Measurements from ENCODE around the gene EPS8L3. TPM values are rescaled to one million over a fixed set of nuclear protein-coding genes. Genes with fewer than 3 reads are reported as not detected.
A peak's percentile ranks its signal among the peaks of the same experiment; 100 is the strongest.

The EPS8L3 gene
- total RNA-seq, 6 donors from 2014 or later: 0.20 TPM; not detected in 5

GRCh38 chr1:109787845-109788601 lies 24.3 kb upstream of the EPS8L3 start:
- ATAC-seq (ENCODE audit: low FRiP score in 2 of 2): no peak
- DNase-seq: peak in 1 of 2 donors; percentile 20
- Histone ChIP-seq H3K9me3 (no peaks in the 10 kb centered on the region), H3K4me1 (peaks cover 41 to 57% (median 55%) of the 10 kb centered on the region in 4 donors), H3K4me3 (no peak overlapping the region), H3K27me3 (no peaks in the 10 kb centered on the region), H3K27ac (no peak overlapping the region), H3K36me3 (no peaks in the 10 kb centered on the region)
- TF ChIP-seq EP300 (IDR thresholded peaks at IDR 0.05) (no peak), POLR2A (IDR thresholded peaks at IDR 0.05) (no peak), CTCF (IDR thresholded peaks at IDR 0.05) (no peak), POLR2AphosphoS5 (IDR thresholded peaks at IDR 0.05) (no peak)
- WGBS, 2 donors: 92 to 93% methylated on average over 17 to 19 of the region's 19 CpGs

GRCh38 chr1:109787211-109787844 lies 23.6 kb upstream of the EPS8L3 start:
- H3K4me1 ChIP-seq: peaks cover 41 to 52% (median 50%) of the 10 kb centered on the region in 4 donors

GRCh38 chr1:109786531-109787021 lies 22.9 kb upstream of the EPS8L3 start:
- DNase-seq (peak in 1 of 2 donors; percentile 59), ATAC-seq (ENCODE audit: low FRiP score in 2 of 2) (peak in 1 of 2 donors; percentile 20)
- peak overlapping the region in 1 of 4 donors; percentile 42 for H3K27ac ChIP-seq
- H3K27me3 ChIP-seq: no peaks in the 10 kb centered on the region
- peaks cover 33 to 45% (median 43%) of the 10 kb centered on the region in 4 donors for H3K4me1 ChIP-seq
- 45 to 62% methylated on average over 6 of the region's 6 CpGs for WGBS, 2 donors
- no peak for TF ChIP-seq EP300 (IDR thresholded peaks at IDR 0.05)
- TF ChIP-seq POLR2A (IDR thresholded peaks at IDR 0.05): no peak
- no peak for TF ChIP-seq POLR2AphosphoS5 (IDR thresholded peaks at IDR 0.05)
- no peak for TF ChIP-seq CTCF (IDR thresholded peaks at IDR 0.05)
- no peak overlapping the region for H3K4me3 ChIP-seq
- H3K9me3 ChIP-seq: no peaks in the 10 kb centered on the region
- no peaks in the 10 kb centered on the region for H3K36me3 ChIP-seq

More at GRCh38 chr1:109787211-109787844, 23.6 kb upstream of the EPS8L3 start:
- Histone ChIP-seq H3K27ac (no peak overlapping the region), H3K27me3 (no peaks in the 10 kb centered on the region), H3K9me3 (no peaks in the 10 kb centered on the region), H3K4me3 (no peak overlapping the region), H3K36me3 (no peaks in the 10 kb centered on the region)
- ATAC-seq (ENCODE audit: low FRiP score in 2 of 2): no peak
- 91 to 97% methylated on average over 9 of the region's 9 CpGs for WGBS, 2 donors
- TF ChIP-seq CTCF (IDR thresholded peaks at IDR 0.05) (no peak), POLR2A (IDR thresholded peaks at IDR 0.05) (no peak), EP300 (IDR thresholded peaks at IDR 0.05) (no peak), POLR2AphosphoS5 (IDR thresholded peaks at IDR 0.05) (no peak)
- no peak for DNase-seq

- no peak for DNase-seq
- H3K27ac ChIP-seq: peak overlapping the region in 1 of 4 donors; percentile 42
These were observed 22.4 kb upstream of the EPS8L3 start for GRCh38 chr1:109786112-109786480.

More at GRCh38 chr1:109786112-109786480, 22.4 kb upstream of the EPS8L3 start:
- no peak for ATAC-seq (ENCODE audit: low FRiP score in 2 of 2)
- TF ChIP-seq POLR2A (IDR thresholded peaks at IDR 0.05) (no peak), CTCF (IDR thresholded peaks at IDR 0.05) (no peak), EP300 (IDR thresholded peaks at IDR 0.05) (no peak), POLR2AphosphoS5 (IDR thresholded peaks at IDR 0.05) (no peak)
- Histone ChIP-seq H3K9me3 (no peaks in the 10 kb centered on the region), H3K27me3 (no peaks in the 10 kb centered on the region), H3K36me3 (no peaks in the 10 kb centered on the region), H3K4me1 (peaks cover 28 to 40% (median 38%) of the 10 kb centered on the region in 4 donors), H3K4me3 (no peak overlapping the region)
- 50 to 69% methylated on average over 5 of the region's 5 CpGs for WGBS, 2 donors

Measured in upper lobe of left lung (tissue), 6 donors.